ENCODE data around the gene NDUFAF4.
A peak's percentile ranks its signal among the peaks of the same experiment; 100 is the strongest.

NDUFAF4 gene

GRCh38 chr6:96897396-96898240, at the start of gene NDUFAF4:
TSS of gene NDUFAF4 (minus strand) at chr6:96897891. CDS start at chr6:96897801, 90 bp downstream.
- peak within 1 kb of the TSS; percentile 65 for H3K27ac ChIP-seq (ENCODE audit: low read length)
- peak within 1 kb of the TSS; percentile 74 for H3K4me2 ChIP-seq (ENCODE audit: low read length)
- TF ChIP-seq, protein P1, sequence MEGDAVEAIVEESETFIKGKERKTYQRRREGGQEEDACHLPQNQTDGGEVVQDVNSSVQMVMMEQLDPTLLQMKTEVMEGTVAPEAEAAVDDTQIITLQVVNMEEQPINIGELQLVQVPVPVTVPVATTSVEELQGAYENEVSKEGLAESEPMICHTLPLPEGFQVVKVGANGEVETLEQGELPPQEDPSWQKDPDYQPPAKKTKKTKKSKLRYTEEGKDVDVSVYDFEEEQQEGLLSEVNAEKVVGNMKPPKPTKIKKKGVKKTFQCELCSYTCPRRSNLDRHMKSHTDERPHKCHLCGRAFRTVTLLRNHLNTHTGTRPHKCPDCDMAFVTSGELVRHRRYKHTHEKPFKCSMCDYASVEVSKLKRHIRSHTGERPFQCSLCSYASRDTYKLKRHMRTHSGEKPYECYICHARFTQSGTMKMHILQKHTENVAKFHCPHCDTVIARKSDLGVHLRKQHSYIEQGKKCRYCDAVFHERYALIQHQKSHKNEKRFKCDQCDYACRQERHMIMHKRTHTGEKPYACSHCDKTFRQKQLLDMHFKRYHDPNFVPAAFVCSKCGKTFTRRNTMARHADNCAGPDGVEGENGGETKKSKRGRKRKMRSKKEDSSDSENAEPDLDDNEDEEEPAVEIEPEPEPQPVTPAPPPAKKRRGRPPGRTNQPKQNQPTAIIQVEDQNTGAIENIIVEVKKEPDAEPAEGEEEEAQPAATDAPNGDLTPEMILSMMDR (IDR thresholded peaks at IDR 0.05; ENCODE audit: low read depth, low read length) = peak; percentile 68
- no peak for TF ChIP-seq EZH2phosphoT487 (IDR thresholded peaks at IDR 0.05; ENCODE audit: low read depth)
- no peaks in the 10 kb centered on the region for H3K27me3 ChIP-seq (ENCODE audit: low read depth, low read length)
- H3K9ac ChIP-seq (ENCODE audit: low read length) = peak within 1 kb of the TSS; percentile 84
- H3K79me2 ChIP-seq (ENCODE audit: low read length) = peaks cover 37% of the 10 kb centered on the region
- H4K20me1 ChIP-seq (ENCODE audit: insufficient read depth, low read length) = no peaks in the 10 kb centered on the region; the same call in 1 of the 2 replicates
- H3K36me3 ChIP-seq (replicated peaks; ENCODE audit: low read depth, low read length) = peaks cover 16% of the 10 kb centered on the region
- H3K9me3 ChIP-seq (ENCODE audit: insufficient read depth, low read length) = no peaks in the 10 kb centered on the region
- peaks cover 16% of the 10 kb centered on the region for H3K4me1 ChIP-seq (ENCODE audit: low read length)
- peak within 1 kb of the TSS; percentile 85 for H2AFZ ChIP-seq (ENCODE audit: low read depth, low read length)
- peak within 1 kb of the TSS; percentile 93 for H3K4me3 ChIP-seq (ENCODE audit: low read length)

- Histone ChIP-seq H3K79me2 (ENCODE audit: low read length) (no peaks in the 10 kb centered on the region), H3K9ac (ENCODE audit: low read length) (no peak overlapping the region), H3K36me3 (replicated peaks; ENCODE audit: low read depth, low read length) (no peaks in the 10 kb centered on the region), H3K27me3 (ENCODE audit: low read depth, low read length) (no peaks in the 10 kb centered on the region), H3K27ac (ENCODE audit: low read length) (no peak overlapping the region; the same call in 1 of the 2 replicates), H3K4me1 (ENCODE audit: low read length) (peaks cover 11% of the 10 kb centered on the region; the same call in 1 of the 2 replicates), H3K9me3 (ENCODE audit: insufficient read depth, low read length) (no peaks in the 10 kb centered on the region; the same call in 1 of the 2 replicates), H3K4me2 (ENCODE audit: low read length) (no peak overlapping the region), H3K4me3 (ENCODE audit: low read length) (no peak overlapping the region), H2AFZ (ENCODE audit: low read depth, low read length) (no peak overlapping the region), H4K20me1 (ENCODE audit: insufficient read depth, low read length) (no peaks in the 10 kb centered on the region)
- TF ChIP-seq EZH2phosphoT487 (IDR thresholded peaks at IDR 0.05; ENCODE audit: low read depth) = no peak
- TF ChIP-seq, protein P1 (IDR thresholded peaks at IDR 0.05; ENCODE audit: low read depth, low read length) = no peak
Measured at GRCh38 chr6:96947055-96947454, 49.4 kb upstream of the NDUFAF4 start.

- Histone ChIP-seq H3K27me3 (ENCODE audit: low read depth, low read length) (no peaks in the 10 kb centered on the region), H3K4me1 (ENCODE audit: low read length) (peaks cover 6% of the 10 kb centered on the region; the same call in 1 of the 2 replicates), H4K20me1 (ENCODE audit: insufficient read depth, low read length) (no peaks in the 10 kb centered on the region), H3K79me2 (ENCODE audit: low read length) (no peaks in the 10 kb centered on the region), H3K4me3 (ENCODE audit: low read length) (no peak overlapping the region), H2AFZ (ENCODE audit: low read depth, low read length) (no peak overlapping the region), H3K36me3 (replicated peaks; ENCODE audit: low read depth, low read length) (no peaks in the 10 kb centered on the region), H3K27ac (ENCODE audit: low read length) (no peak overlapping the region), H3K9ac (ENCODE audit: low read length) (no peak overlapping the region), H3K9me3 (ENCODE audit: insufficient read depth, low read length) (no peaks in the 10 kb centered on the region; the same call in 1 of the 2 replicates), H3K4me2 (ENCODE audit: low read length) (no peak overlapping the region)
- TF ChIP-seq EZH2phosphoT487 (IDR thresholded peaks at IDR 0.05; ENCODE audit: low read depth) = no peak
Measured at GRCh38 chr6:96943555-96944215, 46.0 kb upstream of the NDUFAF4 start.

- H3K9ac ChIP-seq (ENCODE audit: low read length) = no peak overlapping the region
- H3K4me1 ChIP-seq (ENCODE audit: low read length) = peaks cover 6% of the 10 kb centered on the region; the same call in 1 of the 2 replicates
- H4K20me1 ChIP-seq (ENCODE audit: insufficient read depth, low read length) = no peaks in the 10 kb centered on the region
- no peaks in the 10 kb centered on the region for H3K36me3 ChIP-seq (replicated peaks; ENCODE audit: low read depth, low read length)
- no peak for TF ChIP-seq EZH2phosphoT487 (IDR thresholded peaks at IDR 0.05; ENCODE audit: low read depth)
- TF ChIP-seq, protein P1 (IDR thresholded peaks at IDR 0.05; ENCODE audit: low read depth, low read length) = no peak
- no peak overlapping the region for H3K4me3 ChIP-seq (ENCODE audit: low read length)
- no peak overlapping the region for H3K27ac ChIP-seq (ENCODE audit: low read length)
- no peaks in the 10 kb centered on the region; the same call in 1 of the 2 replicates for H3K9me3 ChIP-seq (ENCODE audit: insufficient read depth, low read length)
- no peaks in the 10 kb centered on the region for H3K27me3 ChIP-seq (ENCODE audit: low read depth, low read length)
- H3K79me2 ChIP-seq (ENCODE audit: low read length) = no peaks in the 10 kb centered on the region
- no peak overlapping the region for H3K4me2 ChIP-seq (ENCODE audit: low read length)
- H2AFZ ChIP-seq (ENCODE audit: low read depth, low read length) = no peak overlapping the region
Measured at GRCh38 chr6:96942676-96943075, 45.0 kb upstream of the NDUFAF4 start.
